K562 (cell line): Measurements from ENCODE around the gene DIMT1. TPM values are rescaled to one million over a fixed set of nuclear protein-coding genes. Genes with fewer than 3 reads are reported as not detected.

Source experiments
- ELF2 ChIP-seq: fragments of 250-450 bp; sonication (Bioruptor Pico); IDR thresholded peaks from 2 replicates; pipeline ENCODE4 v1.5.0; 2021; ENCODE audit warnings: mild to moderate bottlenecking
- ETV5 ChIP-seq: sonication (generic); formaldehyde crosslinking; IDR thresholded peaks from 2 replicates; pipeline ENCODE4 v1.4.0; 2020; ENCODE audit warnings: low read depth, mild to moderate bottlenecking, missing genetic modification reagents
- KAT2B ChIP-seq: IDR thresholded peaks from one replicate; pipeline ENCODE4 v1.6.1; 2012; ENCODE audit warnings: low read depth, mild to moderate bottlenecking, control low read depth, inconsistent platforms, low read length, moderate library complexity
- PRPF4 ChIP-seq: fragments of 200-400 bp; formaldehyde crosslinking; IDR thresholded peaks from one replicate; pipeline ENCODE4 v1.6.1; 2017; ENCODE audit warnings: low read length, low read depth, mild to moderate bottlenecking; ENCODE audit not compliant: insufficient read depth, poor library complexity, severe bottlenecking
- U2AF1 ChIP-seq: fragments of 200-400 bp; formaldehyde crosslinking; optimal IDR thresholded peaks from 2 replicates; pipeline ENCODE3; 2017; ENCODE audit warnings: mild to moderate bottlenecking, low read depth, low read length, moderate library complexity
- ZNF140 ChIP-seq: fragments of 250-450 bp; sonication (Bioruptor Pico); IDR thresholded peaks from 2 replicates; pipeline ENCODE4 v1.8.0; 2021; ENCODE audit warnings: moderate library complexity, mild to moderate bottlenecking, inconsistent platforms
- ZNF76 ChIP-seq: fragments of 250-450 bp; sonication (Bioruptor Pico); IDR thresholded peaks from 2 replicates; pipeline ENCODE4 v1.4.0; 2020; ENCODE audit warnings: mild to moderate bottlenecking, moderate library complexity, borderline replicate concordance
- ZNF79 ChIP-seq: fragments of 250-450 bp; sonication (Bioruptor Pico); IDR thresholded peaks from 2 replicates; pipeline ENCODE4 v1.4.0; 2020; ENCODE audit warnings: low read depth, mild to moderate bottlenecking, moderate library complexity
- polyA plus RNA-seq, 8 experiments: library from polyadenylated mRNA; depleted of rRNA in 4 of 8; stranded (reverse) in 5 of 8; unstranded in 3 of 8; fragments of >200 nt; fragmentation: Nextera tagmentation in 2 of 8; fragmentation: Illumina TruSeq in 1 of 8; extraction: Ambion mirVana in 2 of 8; extraction: Trizol in 1 of 8; gene quantifications; 2 replicates each; pipeline versions ENCODE4 v1.2.1 to v1.2.3, GENCODE V29; 2011 to 2014; ENCODE audit warnings: inconsistent platforms in 1 of 8, missing spikeins in 1 of 8
- total RNA-seq, 7 experiments: library from RNA; depleted of rRNA in 6 of 7; stranded (reverse); fragments of >200 nt in 6 of 7; fragmentation: Illumina TruSeq in 2 of 7; extraction: Trizol in 2 of 7; gene quantifications; 2 replicates each; pipeline versions ENCODE4 v1.2.1 to v1.2.3, GENCODE V29; 2011 to 2021; ENCODE audit warnings: low replicate concordance in 1 of 7
- TF ChIP-seq, protein P1 (sequence below): fragments of 450-650 bp; formaldehyde crosslinking; IDR thresholded peaks from 2 replicates; pipeline ENCODE4 v1.4.0; 2020; ENCODE audit warnings: mild to moderate bottlenecking, moderate library complexity
- TF ChIP-seq, protein P2 (sequence below), 2 experiments: IDR thresholded peaks; 2 replicates each; pipeline ENCODE4 v1.6.1; 2012; ENCODE audit warnings: improper control_type of control experiment in 2 of 2, low read depth in 2 of 2, low read length in 2 of 2, borderline replicate concordance in 1 of 2
- TF ChIP-seq, protein P3 (sequence below): fragments of 200-800 bp; sonication (Bioruptor generic); IDR thresholded peaks from 2 replicates; pipeline ENCODE4 v1.6.1; 2017; ENCODE audit warnings: missing genetic modification characterization, missing compliant biosample characterization
- TF ChIP-seq, protein P4 (sequence below): fragments of 250-450 bp; sonication (Bioruptor Pico); IDR thresholded peaks from 2 replicates; pipeline ENCODE4 v1.4.0; 2020

The DIMT1 gene
- total and polyA plus RNA-seq, 9 of the 15 experiments (the other 6 are each of a cell fraction or from before 2014, with no cell fraction given) = 28.9 to 85.3 (median 54.1) TPM

DNA sequence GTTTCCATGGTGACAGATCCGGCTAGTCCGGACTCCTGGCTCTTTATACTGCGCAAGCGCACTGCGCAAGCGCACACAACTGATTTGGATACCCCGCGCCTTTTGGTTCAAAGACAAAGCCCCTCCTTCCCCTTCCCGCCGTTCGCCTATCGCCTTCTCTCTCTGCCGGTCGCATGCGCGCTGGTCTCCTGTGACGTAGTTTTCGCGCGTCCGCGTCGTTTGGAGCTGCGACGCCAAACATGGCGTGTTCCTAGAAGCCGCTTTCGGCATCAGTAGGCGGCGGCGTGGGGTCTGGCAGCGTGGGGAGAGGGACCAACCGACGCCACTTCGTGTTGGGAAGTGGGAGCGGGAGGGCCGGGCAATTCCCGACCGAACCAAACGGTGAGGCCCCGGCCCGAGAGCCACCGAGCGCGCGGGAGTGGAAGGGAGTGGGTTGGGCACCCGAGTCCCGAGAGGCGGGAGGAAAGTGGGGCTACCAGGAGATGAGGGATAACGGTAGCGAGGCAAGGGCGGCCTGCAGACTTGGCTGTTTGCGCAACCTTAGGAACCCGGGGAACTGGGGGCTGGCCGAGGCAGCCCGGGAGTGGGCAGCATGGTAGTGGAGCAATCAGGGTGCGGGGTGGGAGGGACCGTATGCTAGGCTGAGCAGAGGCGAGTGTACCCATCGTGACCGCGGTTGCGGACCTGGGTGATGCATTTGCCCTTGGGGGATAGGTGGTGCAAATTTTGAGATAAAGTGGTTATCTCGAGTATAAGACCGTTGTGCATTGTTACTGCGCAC, 9.0 kb upstream of the DIMT1 start, which contains the start of gene IPO11 (continued):
- no peak for TF ChIP-seq ZNF76 (CRISPR knock-in tag)
- TF ChIP-seq KAT2B = no peak
- no peak for TF ChIP-seq PRPF4
- TF ChIP-seq, protein P1, sequence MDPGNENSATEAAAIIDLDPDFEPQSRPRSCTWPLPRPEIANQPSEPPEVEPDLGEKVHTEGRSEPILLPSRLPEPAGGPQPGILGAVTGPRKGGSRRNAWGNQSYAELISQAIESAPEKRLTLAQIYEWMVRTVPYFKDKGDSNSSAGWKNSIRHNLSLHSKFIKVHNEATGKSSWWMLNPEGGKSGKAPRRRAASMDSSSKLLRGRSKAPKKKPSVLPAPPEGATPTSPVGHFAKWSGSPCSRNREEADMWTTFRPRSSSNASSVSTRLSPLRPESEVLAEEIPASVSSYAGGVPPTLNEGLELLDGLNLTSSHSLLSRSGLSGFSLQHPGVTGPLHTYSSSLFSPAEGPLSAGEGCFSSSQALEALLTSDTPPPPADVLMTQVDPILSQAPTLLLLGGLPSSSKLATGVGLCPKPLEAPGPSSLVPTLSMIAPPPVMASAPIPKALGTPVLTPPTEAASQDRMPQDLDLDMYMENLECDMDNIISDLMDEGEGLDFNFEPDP (CRISPR knock-in tag) = no peak
- TF ChIP-seq, protein P2, sequence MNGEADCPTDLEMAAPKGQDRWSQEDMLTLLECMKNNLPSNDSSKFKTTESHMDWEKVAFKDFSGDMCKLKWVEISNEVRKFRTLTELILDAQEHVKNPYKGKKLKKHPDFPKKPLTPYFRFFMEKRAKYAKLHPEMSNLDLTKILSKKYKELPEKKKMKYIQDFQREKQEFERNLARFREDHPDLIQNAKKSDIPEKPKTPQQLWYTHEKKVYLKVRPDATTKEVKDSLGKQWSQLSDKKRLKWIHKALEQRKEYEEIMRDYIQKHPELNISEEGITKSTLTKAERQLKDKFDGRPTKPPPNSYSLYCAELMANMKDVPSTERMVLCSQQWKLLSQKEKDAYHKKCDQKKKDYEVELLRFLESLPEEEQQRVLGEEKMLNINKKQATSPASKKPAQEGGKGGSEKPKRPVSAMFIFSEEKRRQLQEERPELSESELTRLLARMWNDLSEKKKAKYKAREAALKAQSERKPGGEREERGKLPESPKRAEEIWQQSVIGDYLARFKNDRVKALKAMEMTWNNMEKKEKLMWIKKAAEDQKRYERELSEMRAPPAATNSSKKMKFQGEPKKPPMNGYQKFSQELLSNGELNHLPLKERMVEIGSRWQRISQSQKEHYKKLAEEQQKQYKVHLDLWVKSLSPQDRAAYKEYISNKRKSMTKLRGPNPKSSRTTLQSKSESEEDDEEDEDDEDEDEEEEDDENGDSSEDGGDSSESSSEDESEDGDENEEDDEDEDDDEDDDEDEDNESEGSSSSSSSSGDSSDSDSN (IDR thresholded peaks at IDR 0.05; ENCODE audit: borderline replicate concordance in 1 of 2, low read depth in 2 of 2, low read length in 2 of 2) = peak in 1 of 2 experiments; percentile 76; a peak in 1 of 4 replicates
- TF ChIP-seq, protein P3, sequence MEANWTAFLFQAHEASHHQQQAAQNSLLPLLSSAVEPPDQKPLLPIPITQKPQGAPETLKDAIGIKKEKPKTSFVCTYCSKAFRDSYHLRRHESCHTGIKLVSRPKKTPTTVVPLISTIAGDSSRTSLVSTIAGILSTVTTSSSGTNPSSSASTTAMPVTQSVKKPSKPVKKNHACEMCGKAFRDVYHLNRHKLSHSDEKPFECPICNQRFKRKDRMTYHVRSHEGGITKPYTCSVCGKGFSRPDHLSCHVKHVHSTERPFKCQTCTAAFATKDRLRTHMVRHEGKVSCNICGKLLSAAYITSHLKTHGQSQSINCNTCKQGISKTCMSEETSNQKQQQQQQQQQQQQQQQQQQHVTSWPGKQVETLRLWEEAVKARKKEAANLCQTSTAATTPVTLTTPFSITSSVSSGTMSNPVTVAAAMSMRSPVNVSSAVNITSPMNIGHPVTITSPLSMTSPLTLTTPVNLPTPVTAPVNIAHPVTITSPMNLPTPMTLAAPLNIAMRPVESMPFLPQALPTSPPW (CRISPR knock-in tag) = peak; percentile 86
- no peak for TF ChIP-seq ZNF79
- TF ChIP-seq ELF2 (CRISPR knock-in tag) = no peak
- TF ChIP-seq ZNF140 (CRISPR knock-in tag) = no peak
- TF ChIP-seq, protein P4, sequence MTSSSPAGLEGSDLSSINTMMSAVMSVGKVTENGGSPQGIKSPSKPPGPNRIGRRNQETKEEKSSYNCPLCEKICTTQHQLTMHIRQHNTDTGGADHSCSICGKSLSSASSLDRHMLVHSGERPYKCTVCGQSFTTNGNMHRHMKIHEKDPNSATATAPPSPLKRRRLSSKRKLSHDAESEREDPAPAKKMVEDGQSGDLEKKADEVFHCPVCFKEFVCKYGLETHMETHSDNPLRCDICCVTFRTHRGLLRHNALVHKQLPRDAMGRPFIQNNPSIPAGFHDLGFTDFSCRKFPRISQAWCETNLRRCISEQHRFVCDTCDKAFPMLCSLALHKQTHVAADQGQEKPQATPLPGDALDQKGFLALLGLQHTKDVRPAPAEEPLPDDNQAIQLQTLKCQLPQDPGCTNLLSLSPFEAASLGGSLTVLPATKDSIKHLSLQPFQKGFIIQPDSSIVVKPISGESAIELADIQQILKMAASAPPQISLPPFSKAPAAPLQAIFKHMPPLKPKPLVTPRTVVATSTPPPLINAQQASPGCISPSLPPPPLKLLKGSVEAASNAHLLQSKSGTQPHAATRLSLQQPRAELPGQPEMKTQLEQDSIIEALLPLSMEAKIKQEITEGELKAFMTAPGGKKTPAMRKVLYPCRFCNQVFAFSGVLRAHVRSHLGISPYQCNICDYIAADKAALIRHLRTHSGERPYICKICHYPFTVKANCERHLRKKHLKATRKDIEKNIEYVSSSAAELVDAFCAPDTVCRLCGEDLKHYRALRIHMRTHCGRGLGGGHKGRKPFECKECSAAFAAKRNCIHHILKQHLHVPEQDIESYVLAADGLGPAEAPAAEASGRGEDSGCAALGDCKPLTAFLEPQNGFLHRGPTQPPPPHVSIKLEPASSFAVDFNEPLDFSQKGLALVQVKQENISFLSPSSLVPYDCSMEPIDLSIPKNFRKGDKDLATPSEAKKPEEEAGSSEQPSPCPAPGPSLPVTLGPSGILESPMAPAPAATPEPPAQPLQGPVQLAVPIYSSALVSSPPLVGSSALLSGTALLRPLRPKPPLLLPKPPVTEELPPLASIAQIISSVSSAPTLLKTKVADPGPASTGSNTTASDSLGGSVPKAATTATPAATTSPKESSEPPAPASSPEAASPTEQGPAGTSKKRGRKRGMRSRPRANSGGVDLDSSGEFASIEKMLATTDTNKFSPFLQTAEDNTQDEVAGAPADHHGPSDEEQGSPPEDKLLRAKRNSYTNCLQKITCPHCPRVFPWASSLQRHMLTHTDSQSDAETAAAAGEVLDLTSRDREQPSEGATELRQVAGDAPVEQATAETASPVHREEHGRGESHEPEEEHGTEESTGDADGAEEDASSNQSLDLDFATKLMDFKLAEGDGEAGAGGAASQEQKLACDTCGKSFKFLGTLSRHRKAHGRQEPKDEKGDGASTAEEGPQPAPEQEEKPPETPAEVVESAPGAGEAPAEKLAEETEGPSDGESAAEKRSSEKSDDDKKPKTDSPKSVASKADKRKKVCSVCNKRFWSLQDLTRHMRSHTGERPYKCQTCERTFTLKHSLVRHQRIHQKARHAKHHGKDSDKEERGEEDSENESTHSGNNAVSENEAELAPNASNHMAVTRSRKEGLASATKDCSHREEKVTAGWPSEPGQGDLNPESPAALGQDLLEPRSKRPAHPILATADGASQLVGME (CRISPR knock-in tag) = 0 out of 2 replicates have a peak, but pooled peaks have one; percentile 39
- TF ChIP-seq ETV5 (CRISPR knock-in tag) = no peak
- no peak for TF ChIP-seq U2AF1
